GM18498 (cell line): ENCODE measurements around the gene USP16.
"Not testable (repeated sequence)": the region's sequence is repeated elsewhere in the genome, so short reads cannot be mapped to it uniquely, and the experiment has no call there.

ENCODE experiments used
- ATAC-seq: cut with Tn5 transposase; IDR thresholded peaks from one replicate; pipeline ENCODE4 v1.9.1; 2021; ENCODE audit warnings: mild to moderate bottlenecking, moderate library complexity; ENCODE audit not compliant: unreplicated experiment

The USP16 gene

GRCh38 chr21:29024474-29025327 lies at the start of gene USP16:
Gene USP16 (plus strand): TSS chr21:29024668. CDS start chr21:29027914, 3,246 bp downstream.
- ATAC-seq: peak; percentile 98

- ATAC-seq: no peak
These were observed 49.1 kb upstream of the USP16 start for GRCh38 chr21:28975397-28975796.

DNA sequence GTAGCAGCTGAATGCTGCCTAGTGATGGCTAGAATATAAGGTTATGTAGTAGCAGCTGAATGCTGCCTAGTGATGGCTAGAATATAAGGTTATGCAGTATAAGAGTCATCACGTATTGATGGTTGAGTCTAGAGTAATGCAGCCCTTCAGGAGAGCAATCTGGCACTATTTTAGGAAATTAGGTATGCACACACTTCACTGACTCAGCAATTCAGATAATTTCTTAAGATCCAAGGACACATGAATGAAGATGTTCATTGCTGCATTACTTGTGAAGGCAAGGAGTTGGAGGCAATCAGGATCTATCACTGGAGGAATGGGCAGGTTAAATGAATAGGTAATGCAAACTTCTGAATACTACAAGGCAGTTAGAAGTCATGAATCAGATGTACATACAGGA lies 45.4 kb upstream of the USP16 start:
- ATAC-seq: no peak

- ATAC-seq: no peak
These were observed 41.8 kb upstream of the USP16 start for GRCh38 chr21:28982637-28983036.

DNA sequence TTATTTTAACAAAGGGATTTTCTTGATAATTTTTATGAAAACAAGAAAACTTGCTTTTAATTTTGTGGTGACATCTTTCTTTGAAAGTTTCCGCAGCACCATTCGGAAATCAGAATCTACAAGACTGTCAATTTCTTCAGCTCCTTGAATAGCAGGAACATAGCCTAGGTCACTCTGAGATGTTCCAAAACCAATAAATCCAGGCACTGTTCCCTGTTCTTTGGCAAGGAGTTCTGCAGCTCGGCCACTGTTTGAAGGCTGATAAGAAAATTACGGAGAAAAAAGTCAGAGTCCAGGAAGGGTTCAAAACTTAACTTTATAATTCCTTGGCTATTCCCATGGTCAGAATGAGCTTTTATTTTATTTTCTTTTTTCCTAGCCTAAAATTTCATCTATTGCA lies 37.8 kb upstream of the USP16 start:
- ATAC-seq: no peak

DNA sequence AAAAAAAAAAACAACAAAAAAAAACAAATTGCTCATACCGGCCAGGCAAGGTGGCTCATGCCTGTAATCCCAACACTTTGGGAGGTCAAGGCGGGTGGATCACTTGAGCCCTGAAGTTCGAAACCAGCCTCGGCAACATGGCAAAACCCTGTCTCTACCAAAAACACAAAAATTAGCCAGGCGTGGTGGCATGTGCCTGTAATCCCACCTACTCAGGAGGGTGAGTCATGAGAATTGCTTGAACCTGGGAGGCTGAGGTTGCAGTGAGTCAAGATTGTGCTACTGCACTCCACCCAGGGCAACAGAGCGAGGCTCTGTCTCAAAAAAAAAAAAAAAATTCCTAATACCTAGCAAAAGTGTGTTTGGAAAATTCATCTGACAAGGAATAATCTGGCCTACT lies 36.3 kb upstream of the USP16 start:
- not testable (repeated sequence) for ATAC-seq

GRCh38 chr21:28991861-28992525 lies 32.5 kb upstream of the USP16 start:
- ATAC-seq: peak; percentile 12

GRCh38 chr21:28992526-28993292 lies 31.8 kb upstream of the USP16 start, which contains the start of gene LTN1:
Gene LTN1 (minus strand): TSS chr21:28992877. CDS start chr21:28992805, 72 bp downstream.
- peak; percentile 98 for ATAC-seq

DNA sequence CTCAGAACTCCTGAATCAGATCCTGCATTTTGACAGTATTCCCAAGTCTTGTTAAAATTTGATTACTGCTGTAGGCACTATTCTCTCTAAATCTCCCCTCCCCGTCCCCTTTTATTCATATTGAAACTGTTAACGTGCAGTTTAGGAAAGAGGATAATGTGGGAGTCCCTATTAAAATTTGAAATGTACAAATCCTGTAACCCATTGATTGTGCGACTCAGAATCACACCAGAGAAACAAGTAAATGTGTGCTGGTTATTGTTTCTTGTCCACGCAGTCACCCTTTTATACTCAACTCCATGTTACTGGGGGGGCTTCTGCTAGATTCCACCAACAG lies 31.2 kb upstream of the USP16 start:
- no peak for ATAC-seq

DNA sequence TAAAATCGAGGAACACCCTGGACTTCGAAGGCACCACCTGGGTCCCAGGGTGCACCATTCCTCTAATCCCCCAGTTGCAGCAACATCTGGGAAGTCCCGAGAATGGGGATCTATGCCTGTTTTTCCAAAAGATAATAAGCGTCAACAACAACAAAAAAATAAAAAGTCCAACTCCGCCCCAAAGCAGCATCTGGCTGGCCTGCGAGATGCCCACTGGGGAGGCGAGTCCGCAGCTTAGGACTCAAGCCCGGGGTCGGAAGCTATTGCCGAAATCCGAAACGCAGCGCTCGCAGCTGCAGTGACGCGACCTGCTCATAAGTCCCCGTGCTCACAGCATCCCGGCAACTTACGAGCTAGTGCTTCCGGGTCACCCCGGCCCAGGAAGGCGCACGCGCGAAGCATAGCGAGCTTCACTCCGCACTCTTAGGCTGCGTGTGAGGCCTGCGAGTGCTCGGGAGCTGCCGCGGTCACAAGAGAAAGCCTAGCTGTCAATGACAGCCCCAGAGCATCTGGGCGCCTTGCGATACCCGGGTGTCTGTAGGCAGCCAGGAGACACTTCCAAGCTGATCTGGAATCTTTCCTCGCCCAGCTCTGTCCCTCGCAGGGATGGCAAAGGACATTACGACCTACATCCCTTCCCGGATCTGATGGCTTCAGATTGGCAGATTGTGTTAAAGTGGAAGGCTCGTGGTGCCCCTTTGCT lies 21.9 kb upstream of the USP16 start:
- peak; percentile 100 for ATAC-seq

- ATAC-seq: no peak
These were observed 18.8 kb upstream of the USP16 start for GRCh38 chr21:29005696-29006095.

GRCh38 chr21:29007135-29007534 lies 17.3 kb upstream of the USP16 start:
- ATAC-seq: no peak

- ATAC-seq: no peak
These were observed 16.7 kb upstream of the USP16 start for GRCh38 chr21:29007810-29008209.

GRCh38 chr21:29008367-29008766 lies 16.1 kb upstream of the USP16 start:
- no peak for ATAC-seq

DNA sequence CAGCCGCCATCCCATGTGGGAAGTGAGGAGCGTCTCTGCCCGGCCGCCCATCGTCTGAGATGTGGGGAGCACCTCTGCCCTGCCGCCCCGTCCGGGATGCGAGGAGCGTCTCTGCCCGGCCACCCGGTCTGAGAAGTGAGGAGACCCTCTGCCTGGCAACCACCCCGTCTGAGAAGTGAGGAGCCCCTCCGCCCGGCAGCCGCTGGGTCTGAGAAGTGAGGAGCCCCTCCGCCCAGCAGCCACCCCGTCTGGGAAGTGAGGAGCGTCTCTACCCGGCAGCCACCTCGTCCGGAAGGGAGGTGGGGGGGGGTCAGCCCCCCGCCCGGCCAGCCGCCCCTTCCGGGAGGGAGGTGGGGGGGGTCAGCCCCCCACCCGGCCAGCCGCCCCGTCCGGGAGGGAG lies 13.2 kb upstream of the USP16 start:
- not testable (repeated sequence) for ATAC-seq

DNA sequence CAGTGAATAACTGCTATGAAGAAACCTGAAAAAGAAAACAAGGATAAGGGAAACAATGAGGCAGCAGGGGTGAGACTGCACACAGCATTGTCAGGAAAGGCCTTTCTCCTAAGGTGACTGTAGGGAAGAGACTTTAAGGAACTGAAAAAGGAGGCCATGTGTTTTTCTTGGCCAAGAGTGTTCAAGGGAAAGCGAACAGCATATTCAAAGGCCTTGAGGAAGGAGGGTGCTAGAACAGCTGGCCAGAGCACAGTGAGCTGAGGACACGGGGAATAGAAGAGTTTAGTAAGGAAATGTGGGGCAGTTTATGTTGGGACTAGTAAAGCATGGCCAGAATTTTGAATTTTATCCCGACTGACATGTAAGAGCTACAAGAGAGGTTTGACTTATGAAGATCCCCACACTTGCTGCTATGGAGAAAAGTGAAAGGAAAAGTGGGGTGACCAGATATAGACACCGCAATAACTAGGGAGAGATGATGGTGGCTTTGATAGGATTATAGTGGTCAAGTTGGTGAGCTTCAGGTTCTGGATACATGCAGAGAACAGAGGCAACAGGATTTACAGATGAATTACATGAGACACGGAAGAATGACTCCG lies 6.7 kb upstream of the USP16 start:
- ATAC-seq: no peak

- ATAC-seq: peak; percentile 12
These were observed 5.9 kb upstream of the USP16 start for GRCh38 chr21:29018540-29018939.

GRCh38 chr21:29022166-29022565 lies 2.3 kb upstream of the USP16 start:
- no peak for ATAC-seq

DNA sequence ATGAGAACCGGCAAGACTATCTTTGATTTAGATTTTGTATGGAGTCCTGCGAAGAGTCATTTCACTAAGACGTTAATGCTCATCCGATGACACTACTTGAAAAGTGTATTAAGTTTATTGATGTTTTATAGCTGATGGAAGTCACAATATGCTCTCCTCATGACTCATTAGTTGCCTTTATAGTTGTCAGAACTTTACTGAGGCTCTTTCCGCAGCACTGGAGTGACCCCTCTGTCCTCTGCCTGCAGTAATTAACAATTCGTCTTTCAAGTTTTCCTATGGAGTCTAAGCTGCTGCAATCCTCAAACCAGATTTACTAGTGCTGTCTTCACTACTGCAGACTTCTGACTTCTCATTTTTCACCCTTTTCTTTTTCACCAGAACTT lies 853 bp downstream of the USP16 start:
- ATAC-seq: no peak

DNA sequence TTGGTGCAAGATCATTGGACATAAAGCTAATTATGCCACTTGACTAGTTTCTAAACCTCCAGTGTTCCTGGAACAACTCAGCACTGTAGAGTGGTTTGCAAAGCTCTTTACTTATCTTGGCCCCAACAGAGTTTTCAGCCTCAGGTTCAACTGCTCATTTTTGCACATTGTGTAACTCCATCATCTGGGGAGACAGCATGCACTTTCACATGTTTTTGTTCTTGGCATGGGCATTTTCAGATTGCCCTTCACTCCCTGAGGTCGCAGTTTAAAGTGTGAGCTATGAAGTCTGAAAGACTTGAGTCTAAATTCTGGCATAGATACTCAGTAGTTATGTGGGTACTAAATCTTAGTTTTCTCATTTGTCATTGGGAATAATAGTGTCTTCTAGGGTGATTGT lies 5.1 kb downstream of the USP16 start:
- no peak for ATAC-seq

- ATAC-seq: no peak
These were observed 6.4 kb downstream of the USP16 start for GRCh38 chr21:29030909-29031308.
